HG02588 (cell line): Measurements from ENCODE around the gene NDUFA8.
A peak's percentile ranks its signal among the peaks of the same experiment; 100 is the strongest.

Experiments
- ATAC-seq: cut with Tn5 transposase; IDR thresholded peaks from one replicate; pipeline ENCODE4 v1.9.1; 2021; ENCODE audit warnings: mild to moderate bottlenecking, moderate library complexity; ENCODE audit not compliant: unreplicated experiment

NDUFA8 gene

DNA sequence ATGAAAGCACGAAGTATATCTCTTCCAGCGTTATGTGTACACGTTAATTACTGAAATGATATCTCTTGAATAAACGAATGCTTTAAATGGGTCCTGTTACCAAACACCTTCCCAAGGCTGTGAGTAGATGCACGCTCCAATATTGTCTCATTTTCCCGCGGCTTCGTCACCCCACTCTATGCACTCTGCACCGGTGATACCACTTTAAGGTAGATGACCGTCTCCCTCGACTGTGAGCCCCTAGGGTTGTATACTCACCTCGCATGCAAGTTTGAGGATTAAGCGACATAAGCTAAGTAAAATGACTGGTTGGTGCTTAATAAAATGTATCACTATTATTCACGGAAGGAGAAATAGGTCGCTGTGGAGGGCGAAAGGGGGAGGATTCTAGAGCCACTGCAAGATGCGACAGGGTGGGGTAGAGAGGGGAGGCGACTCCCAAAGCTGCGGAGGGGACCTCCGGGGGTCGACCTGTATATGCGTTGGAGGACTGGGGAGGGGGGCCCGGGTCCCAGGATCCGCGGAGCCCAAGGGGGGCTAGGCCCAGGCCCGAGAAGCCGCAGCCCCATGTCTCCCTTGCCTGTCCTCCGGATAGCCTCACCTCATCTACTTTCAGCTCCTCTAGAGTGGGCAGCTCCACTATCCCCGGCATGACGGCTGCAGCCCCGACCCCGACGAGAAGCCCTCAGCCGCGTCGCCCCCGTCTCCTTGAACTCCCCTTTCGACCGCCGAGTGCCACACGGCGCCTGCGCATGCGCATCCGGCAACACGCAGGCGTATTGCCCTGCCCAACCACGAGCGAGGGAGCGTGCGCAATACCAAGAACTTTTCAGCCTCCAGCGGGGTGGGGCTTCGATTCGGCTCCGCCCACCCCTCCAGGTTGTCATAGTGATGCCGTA is at the start of gene NDUFA8, which contains the start of gene MORN5:
Gene NDUFA8, minus strand, starts transcription at position 754 of the 899 bp plus-strand sequence. Its CDS starts 102 bp downstream, at position 652.
Gene MORN5, plus strand, starts transcription at position 883 of the 899 bp plus-strand sequence. CDS start 65 bp downstream, outside the sequence.
- ATAC-seq, result peak; percentile 95

DNA sequence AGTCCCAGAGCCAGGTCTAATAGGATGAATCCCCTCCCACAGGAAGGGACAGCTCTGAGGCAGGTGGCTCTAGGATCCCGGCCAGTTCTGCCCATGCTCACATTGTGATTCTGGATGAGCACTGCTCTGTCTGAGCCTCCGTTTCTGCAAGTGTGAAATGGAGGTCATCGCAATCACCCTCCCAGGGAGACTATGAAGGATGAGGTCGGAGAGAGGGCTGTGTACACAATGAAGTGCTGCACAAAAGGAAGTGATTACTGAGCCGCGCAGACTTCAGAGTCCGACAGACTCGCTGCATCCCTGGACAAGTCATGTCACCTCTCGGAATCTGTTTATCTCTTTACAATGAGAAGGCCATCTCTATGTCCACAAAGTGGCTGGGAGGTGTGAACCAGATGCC is 47.5 kb upstream of the NDUFA8 start:
- ATAC-seq, result no peak

DNA sequence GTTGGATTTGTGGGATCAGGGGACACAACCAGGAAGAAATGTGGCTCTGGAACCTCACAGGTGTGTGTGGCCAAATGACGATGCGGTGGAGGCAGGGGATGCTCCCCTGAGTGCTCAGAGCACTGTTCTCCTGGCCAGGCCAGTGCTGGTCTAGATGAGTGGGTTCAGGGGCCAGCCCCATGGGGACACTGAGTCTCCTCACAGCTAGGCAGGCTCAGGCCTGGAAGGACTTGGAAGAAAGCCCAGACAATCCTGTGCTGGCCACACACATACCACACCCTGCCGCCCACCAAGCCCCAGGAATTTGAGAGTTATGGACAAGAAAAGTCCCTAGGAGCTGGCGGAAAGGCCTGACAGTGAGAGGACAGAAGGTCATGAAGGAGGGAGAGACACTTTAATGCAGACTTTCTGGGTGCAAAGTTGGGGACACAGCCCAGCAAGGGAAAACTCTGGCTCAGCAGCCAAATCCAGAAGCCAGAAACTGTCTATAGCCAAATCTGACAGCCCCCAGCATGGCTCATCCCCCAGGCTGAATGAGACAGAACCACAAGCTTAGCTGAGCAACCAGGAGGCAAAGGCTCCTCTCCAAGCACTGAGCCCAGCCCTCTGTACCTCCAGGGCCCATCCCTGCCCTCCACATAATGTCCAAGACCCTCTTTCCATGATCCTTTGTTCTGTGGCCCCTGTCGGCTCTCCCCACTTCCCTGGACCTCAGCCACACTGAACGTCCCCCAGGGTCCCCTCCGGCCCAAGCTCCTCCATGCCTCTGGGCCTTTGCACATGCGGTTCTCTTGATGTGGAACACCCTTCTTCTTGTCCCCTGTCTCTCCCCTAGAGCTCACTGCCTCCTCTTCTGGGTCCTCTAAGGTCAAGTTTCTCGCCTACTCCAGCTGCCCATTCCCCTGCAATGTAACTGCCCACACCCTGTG is 46.8 kb upstream of the NDUFA8 start:
- no peak for ATAC-seq

DNA sequence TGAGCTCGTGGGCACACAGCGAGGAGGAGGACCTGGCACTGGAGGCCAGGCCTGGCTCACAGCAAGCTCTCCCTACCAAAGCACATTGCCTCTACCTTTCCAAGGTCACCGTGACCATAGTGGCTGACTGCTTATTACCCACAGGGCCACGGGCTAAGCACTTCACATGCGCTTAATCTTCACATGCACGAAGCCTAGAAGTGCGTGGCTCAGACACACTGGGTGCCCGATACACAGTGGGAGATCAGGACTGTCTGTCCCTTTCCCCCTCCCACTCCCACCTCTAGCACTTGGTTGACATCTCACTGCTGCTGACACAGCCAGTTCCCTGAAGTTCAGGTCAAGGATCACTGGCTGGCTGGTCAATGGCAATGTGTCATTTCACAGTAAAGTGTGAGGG is 45.6 kb upstream of the NDUFA8 start:
- no peak for ATAC-seq

DNA sequence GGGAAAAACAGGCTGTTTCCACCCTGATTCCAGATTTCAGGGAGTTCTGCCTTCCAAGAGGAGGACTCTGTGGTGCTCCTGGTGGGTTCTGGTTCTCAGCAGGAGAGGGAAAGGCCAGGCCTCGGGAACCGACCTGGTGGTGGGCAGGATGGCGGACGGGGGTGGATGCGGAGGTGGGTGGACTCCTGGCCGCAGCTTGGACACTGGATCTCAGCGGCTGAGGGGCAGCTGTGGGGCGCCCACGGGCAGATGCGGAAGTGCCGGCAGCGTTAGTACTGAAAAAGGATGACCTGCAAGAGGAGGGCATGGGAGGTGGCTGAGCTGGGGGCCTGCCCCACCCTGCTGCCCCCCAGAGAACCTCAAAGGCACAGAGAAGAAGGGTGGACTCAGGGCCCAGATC is 44.9 kb upstream of the NDUFA8 start:
- no peak for ATAC-seq

DNA sequence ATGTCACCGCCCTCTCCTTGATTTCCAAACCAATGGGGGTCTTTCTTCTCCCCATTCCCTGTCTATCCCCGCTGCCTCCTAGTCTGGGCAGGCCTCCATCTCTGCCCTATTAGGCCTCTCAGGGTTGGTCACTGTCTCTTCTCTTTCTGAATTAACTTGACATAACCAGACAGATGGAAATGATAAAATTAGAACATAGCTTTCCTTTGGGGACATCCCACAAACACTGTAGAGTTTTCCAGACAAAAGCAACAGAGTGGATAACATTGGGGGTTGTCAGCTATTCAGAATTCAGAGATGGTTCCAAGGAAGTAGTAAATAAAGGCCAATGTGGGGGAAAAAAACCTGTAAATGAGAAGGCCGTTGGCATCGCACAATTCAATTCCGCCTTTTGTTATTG is 44.5 kb upstream of the NDUFA8 start:
- no peak for ATAC-seq

DNA sequence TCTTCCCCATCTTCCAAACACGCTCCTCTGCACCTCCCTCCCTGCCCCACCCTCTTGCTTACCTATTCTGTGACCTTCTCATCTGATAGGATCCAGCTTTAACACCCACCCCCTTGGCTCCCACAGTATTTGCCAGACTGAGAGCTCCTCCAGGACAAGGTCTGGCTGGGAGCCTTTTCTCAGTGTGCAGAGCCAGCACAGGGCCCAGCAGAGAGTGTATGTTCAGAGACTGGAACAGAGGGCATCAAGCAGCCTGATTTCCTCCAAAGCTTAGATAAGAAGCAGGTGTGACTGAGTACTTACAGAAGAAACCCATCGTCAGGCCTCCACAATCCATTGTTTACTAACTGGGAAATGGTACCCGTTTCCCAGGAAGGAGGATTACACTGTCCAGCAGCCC is 42.5 kb upstream of the NDUFA8 start:
- ATAC-seq, result no peak

DNA sequence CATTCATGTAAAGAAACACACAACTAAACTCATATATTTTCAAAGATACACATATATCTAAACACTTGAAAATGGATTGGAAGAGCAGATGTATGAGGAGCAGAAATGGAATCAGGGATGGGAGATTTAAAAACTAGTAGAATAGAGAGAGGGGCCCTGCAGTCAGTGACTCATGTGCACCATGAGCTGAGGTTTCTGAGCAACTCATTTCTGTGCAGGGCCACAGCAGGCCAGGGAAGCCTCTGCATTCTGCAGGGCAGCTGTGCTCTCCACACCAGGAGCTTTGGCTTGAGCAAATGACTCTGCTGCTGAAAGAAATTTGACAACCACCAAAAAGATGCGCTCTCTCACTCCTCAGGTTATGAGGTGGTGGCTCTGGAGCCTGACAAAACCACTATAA is 42.1 kb upstream of the NDUFA8 start:
- ATAC-seq, result no peak

DNA sequence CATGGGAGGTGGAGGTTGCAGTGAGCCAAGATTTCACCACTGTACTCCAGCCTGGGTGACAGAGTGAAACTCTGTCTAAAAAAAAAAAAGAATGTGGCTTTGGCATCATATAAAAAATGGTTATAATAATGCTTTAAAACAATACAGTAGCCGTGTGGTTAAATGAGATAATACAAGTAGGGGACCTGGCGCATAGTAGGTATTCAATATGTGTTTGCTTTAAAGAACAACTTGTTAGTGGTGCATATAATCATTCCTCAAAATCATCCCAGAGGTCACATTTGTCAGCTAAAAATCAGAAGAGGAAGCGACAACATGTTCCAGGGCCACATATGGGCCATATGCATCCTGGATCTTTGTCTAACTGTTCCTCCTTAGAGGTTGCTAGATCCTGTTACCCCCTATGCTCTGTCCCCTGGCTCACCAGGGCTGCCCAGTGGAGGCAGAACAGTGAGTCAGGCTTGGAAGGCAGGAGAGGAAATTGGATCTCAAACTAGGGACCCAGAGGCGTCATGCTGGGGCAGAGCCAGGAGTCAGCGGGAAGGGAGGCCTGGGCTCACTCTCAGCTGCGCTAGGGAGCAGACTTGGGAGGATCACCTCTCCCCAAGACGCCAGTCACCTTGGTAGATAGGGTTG is 41.5 kb upstream of the NDUFA8 start:
- ATAC-seq, result no peak

DNA sequence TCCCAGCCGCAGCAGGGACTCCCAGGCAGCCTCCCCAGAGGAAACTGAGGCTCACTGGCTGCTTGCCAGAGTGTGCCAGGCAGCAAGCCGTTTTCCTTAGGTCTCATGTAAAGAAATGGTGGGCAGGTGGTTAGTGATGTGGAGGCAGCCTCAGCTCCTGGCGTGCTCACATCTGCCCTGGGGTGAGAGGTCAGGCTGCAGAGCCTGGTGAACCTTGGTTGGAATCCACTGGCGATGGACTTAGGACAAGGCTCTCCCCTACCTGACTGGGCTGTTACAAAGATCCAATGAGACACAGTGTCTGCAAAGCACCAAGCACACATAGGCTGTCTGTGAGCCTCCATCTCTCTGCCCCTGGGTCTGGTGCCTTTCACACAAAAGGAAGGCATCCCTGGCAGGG is 38.3 kb upstream of the NDUFA8 start:
- no peak for ATAC-seq

DNA sequence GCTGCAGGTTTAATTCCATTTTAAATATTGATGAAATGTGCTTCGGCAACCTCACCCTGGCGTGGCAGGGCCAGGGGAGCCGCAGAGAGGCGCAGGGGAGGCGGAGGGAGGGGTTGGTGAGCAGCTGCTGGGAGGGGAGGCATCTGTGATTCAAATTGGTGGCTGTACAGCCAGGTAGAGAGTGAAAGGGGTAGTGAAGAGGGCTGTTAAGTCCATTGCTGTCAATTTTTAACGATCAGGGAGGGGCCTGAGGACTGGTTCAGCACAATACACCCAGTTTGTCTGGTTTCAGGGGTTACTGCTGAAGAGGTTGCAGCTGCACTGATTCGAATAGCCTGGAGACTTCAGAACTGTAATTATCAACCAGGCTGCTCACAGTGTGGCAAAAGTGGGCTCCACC is 37.8 kb upstream of the NDUFA8 start:
- no peak for ATAC-seq

DNA sequence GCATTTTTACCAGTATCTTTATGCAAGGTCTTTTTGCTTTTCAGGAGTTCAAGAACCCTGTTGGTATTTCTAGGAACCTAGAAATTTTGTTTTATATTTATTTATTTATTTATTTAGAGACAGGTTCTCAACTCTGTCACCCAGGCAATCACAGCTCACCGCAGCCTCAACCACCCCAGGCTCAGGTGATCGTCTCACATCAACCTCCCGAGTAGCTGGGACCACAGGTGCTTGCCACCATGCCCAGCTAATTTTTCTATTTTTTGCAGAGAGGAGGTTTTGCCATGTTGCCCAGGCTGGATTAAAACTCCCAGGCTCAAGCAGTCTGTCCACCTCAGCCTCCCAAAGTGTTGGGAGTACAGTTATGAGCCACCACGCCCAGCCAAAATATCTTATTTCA is 36.3 kb upstream of the NDUFA8 start:
- no peak for ATAC-seq

DNA sequence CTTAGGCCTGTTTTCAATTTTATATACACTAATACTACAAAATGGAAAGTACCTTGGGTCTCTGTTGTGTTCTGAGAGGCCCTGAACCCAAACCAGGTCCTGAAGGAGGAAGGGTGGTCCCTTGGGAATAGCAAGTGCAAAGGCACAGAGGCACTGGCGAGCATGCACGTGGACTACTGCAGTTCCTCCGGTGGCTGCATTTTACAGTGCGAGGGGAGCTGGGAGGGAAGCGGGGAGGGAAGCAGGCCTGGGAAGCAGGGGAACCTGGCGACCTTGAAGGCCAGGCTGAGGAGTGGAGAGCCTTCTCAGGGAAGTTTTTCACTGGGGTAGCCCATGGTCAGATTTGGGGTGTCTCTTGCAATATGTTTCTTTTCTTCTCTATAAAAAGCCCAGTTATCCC is 34.1 kb upstream of the NDUFA8 start:
- ATAC-seq, result no peak

DNA sequence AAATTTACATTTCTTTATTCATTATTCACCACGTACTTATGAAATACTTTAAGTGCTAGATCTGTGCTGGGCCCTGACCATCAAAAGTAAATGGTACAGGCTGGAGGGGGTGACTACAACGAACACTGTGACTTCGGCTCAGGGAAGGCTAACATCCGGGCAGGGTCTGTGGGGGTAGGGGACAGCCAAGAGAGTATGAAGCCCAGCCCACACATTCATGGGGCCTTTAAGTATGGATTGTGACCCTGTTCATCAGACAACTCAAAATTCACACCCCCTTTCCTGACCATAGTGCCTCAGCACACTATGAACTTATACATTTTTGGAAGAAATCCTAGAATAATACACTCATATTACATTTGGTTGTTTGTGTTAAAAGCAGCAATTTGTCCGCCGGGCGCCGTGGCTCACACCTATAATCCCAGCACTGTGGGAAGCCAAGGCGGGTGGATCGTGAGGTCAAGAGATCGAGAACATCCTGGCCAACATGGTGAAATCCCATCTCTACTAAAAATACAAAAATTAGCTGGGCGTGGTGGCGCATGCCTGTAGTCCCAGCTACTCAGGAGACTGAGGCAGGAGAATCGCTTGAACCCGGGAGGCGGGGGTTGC is 33.4 kb upstream of the NDUFA8 start:
- no peak for ATAC-seq

DNA sequence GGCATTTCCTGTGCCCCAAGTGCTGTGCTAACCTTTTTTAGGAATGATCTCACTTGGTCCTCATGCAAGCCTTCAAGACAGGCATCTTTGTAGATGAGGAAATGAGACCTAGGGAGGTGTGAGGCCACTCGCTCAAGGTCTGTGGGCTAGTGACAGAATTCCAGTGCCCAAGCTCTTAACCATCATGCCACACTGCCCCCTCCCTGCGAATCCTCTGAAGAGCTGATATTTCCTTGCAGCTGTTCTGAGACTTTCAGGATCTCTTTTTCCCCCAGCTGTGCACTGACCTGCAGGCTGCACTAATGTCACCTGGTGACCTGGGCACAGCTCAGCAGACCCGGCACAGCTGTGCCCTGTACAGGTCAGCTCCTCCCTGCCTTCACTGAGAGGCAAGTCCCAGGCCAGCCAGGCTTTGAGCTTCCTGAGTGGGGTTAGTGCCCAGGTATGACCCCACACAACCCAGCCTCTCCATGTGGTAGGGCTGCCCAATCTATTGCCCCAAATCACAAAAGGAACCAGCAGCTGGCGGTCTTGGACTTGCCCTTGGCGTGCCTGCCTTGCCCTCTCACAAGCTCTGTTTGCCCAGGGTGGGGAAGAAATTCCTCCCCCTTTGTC is 32.8 kb upstream of the NDUFA8 start:
- ATAC-seq, result no peak

DNA sequence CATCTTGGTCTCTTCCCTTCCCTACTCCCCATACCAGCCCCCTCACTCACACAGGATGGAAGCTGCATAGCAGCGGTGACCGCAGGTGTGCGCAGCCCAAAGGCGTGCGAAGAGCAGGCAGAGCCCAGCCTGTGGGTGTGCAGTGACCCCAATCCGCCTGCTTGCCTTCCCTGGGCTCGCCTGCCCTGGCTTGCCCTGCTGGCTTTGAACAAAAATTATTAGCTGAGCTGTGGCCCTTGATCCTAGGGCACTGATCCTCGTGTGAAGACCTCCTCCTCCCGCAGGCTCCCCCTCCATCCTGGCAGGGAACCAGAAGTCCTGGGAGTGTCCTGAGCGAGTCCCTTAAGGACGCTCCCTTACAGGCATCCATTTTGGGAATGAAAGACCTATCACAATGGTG is 32.0 kb upstream of the NDUFA8 start:
- ATAC-seq, result no peak

DNA sequence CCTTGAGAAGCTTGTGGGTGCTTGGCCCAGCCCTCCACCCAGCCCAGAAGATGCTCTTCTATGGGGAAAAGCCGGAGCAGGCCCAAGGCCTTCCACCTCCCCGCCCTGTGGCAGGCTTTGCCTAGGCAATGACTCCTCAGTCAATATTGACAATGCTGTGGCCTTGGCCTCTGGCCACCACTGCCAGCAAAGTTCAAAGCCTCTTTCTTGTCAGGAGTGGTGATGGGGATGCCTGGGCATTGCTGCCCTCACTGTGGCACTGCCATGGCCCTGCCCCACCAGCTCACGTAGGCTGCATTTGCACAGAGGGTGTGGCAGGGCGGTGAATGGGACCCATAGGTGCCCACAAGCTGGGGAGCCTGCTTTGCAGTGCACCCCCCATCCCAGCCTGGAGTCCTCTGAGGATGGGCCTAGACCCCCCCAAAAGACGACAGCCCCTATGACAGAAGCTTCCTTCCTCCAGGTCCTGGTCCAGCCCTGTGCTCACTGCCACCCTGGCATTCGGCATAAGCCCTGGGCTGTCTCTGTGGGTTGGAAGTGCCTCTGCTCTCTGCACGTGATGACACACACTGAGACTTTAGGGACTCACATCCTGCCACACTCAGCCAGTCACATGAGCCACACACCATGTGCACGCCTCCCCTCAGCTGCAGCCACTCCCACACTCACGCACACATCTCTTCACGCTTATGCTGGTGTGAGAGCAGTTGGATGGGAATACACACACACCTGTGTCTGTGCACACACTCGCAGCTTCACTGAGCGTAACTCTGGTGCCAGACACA is 31.2 kb upstream of the NDUFA8 start:
- ATAC-seq, result no peak

DNA sequence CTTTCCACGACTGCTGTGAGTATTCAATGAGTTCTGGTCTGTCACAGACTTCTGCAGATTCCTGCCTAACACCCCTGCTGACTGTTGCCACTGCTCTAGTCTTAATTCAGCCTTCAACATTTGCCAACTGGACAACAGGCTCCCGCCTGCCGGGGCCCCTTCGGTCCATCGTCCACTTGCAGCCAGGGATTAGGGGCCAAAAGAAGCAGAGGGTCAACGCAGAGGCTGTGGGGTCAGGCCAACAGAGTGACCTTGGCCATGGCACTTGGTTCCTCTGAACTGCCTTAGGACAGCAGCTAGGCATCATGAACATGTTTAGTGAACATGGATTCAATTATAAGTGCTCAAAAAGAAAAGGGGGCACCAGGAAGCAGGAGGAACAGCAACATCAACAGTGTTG is 28.8 kb upstream of the NDUFA8 start:
- ATAC-seq, result no peak

DNA sequence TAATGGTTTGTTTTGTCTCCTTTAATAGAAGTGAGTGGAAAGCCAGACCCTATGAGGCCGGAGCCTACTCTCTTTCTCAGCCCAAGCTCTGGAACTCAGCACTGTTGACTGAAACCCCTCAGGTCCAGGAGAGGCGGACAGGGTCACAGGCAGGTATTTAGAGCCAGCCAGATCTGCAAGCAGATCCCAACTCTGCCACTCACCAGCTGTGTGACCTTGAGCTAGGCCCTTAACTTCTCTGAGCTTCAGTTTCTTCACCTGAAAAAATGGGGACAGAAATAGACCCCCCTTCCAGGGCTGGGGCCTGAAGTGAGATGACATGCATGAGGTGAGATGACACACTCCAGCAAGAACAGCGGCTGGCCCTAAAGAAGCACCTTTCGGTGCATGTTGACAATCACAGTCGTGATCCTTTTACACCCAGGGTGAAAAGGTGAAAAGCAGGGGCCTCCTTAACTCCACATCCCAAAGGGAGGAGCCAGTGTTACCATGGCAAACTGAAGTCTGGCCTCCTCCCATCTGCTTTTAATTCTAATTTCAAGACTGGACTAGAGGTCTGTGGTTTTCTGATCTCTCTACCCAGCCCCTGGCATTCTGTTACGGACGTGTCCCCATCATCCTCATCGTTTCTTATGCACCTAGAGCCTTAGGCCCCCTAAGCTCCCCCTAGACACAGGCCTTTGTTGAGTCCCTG is 27.3 kb upstream of the NDUFA8 start:
- no peak for ATAC-seq
